Transverse colon (tissue), 4 donors: ENCODE results near the gene RNF166. TPM values are rescaled to one million over a fixed set of nuclear protein-coding genes. Genes with fewer than 3 reads are reported as not detected.

Experiments used
- DNase-seq: peaks from one replicate; pipeline ENCODE4 v3.0.0-alpha.2; 2019
- H3K27ac ChIP-seq, 4 donors: fragments of 200-600 bp; sonication (generic); 2 replicates each; pipeline ENCODE4 v1.5.1; 2016 to 2018; ENCODE audit warnings: inconsistent platforms in 4 of 4
- H3K27me3 ChIP-seq: fragments of 200-600 bp; sonication (generic); 2 replicates; pipeline ENCODE4 v1.5.1; 2017; ENCODE audit warnings: inconsistent platforms
- H3K36me3 ChIP-seq, 4 donors: fragments of 200-600 bp; sonication (generic); 2 replicates each; pipeline ENCODE4 v1.5.1; 2017 to 2019; ENCODE audit warnings: inconsistent platforms in 4 of 4
- H3K4me1 ChIP-seq, 4 donors: fragments of 200-600 bp; sonication (generic); 2 replicates each; pipeline ENCODE4 v1.5.1; 2017 to 2020; ENCODE audit warnings: inconsistent platforms in 4 of 4
- H3K4me3 ChIP-seq, 4 donors: fragments of 200-600 bp; sonication (generic); 1 replicate in 1 of 4; 2 replicates in 3 of 4; pipeline versions ENCODE4 v1.5.1 to v1.6.1; 2017 to 2019; ENCODE audit warnings: inconsistent platforms in 4 of 4
- H3K9me3 ChIP-seq, 2 donors: fragments of 200-600 bp; sonication (generic); 2 replicates each; pipeline ENCODE4 v1.5.1; 2017 to 2019; ENCODE audit warnings: inconsistent platforms in 2 of 2
- EP300 ChIP-seq: sonication (generic); formaldehyde crosslinking; IDR thresholded peaks from one replicate; pipeline ENCODE4 v1.6.1; 2017; ENCODE audit warnings: antibody characterized with exemption, low read depth
- POLR2A ChIP-seq: fragments of 450-650 bp; IDR thresholded peaks from one replicate; pipeline ENCODE4 v1.6.1; 2016; ENCODE audit warnings: antibody characterized with exemption, mild to moderate bottlenecking, moderate library complexity
- POLR2AphosphoS5 ChIP-seq, 3 donors: sonication (generic); formaldehyde crosslinking; IDR thresholded peaks; one replicate each; pipeline ENCODE4 v1.6.1; 2016; ENCODE audit warnings: antibody characterized with exemption in 3 of 3
- WGBS, 2 donors: methylation state at CpG; one replicate each; pipeline ENCODE4 v1.1.5; 2018; ENCODE audit warnings: low coverage in 1 of 2; 5-methylcytosine and 5-hydroxymethylcytosine counted together
- in situ Hi-C, 4 donors: fragments of 200-750 bp; cut with MboI; loops; one replicate each; pipeline versions ENCODE4 v1.15.0 to v1.15.1; 2017; ENCODE audit warnings: low sequenced_read_pairs in 3 of 4, low pct_ligation_motif_present in 1 of 4, low pct_unique_long_range_greater_than_20kb in 1 of 4
- intact Hi-C: fragments of 100-400 bp; cut with DNase I; formaldehyde crosslinking; loops from one replicate; pipeline ENCODE4 v1.15.1; 2023; ENCODE audit warnings: low total_unique reads
- total RNA-seq, 4 donors: library from RNA; depleted of rRNA; stranded (reverse); fragments of >200 nt; gene quantifications; one replicate each; pipeline ENCODE4 v1.1.0, GENCODE V29; 2016
- TF ChIP-seq, protein P1 (sequence below), 5 experiments: fragments of 200-600 bp in 3 of 5; fragments of 450-650 bp in 2 of 5; sonication (generic) in 3 of 5; IDR thresholded peaks; 1 replicate in 2 of 5; 2 replicates in 3 of 5; pipeline ENCODE4 v1.5.1; 2016 to 2017; ENCODE audit warnings: antibody characterized with exemption in 5 of 5, inconsistent platforms in 3 of 5, mild to moderate bottlenecking in 2 of 5, moderate library complexity in 1 of 5

RNF166 gene
- total RNA-seq, 4 donors from 2014 or later: 10.3 to 15.3 (median 14.4) TPM

GRCh38 chr16:88740727-88741055 is 34.5 kb upstream of the RNF166 start:
- WGBS, 2 donors: 86% methylated on average over 12 of the region's 12 CpGs; no CpG with 5 or more reads in 1 of the 2 donors

DNA sequence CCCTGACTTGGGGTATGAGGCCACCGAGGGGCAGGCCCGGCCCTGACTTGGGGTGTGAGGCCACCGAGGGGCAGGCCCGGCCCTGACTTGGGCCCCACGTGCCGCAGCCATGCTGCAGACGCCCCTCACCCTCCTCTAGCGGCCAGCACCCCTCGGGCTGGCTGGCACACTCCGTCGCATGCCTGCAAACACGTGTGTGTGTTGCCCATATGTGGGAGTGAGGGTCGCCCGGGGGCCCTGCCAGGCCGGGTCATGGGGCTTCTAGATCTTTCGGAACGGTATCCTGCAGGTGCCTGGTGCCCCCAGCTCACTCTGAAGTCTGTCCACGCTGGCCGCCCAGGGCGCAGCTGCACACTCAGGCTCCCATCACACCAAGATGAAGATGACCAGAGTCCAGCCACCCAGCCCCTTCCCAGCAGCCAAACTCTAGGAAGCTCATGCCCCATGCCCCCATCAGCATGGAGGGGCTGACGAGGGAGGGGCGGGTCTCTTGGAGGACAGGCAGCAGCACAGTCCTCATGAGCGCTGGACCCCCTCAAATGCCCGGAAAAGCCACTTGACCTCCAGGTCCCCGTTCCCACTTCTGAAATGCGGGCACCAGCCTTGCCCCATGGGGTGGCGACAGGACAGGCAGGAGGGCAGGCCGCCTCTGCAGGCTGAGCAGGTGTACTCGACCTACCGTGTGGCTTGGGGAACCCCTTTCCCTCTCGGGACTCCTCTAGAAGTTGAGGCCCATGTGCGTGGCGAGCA is 33.9 kb upstream of the RNF166 start:
- peaks cover 0 to 5% (median 0%) of the 10 kb centered on the region in 4 donors for H3K36me3 ChIP-seq
- intact Hi-C loops: loop anchor here (5.0 kb wide), 1 partner anchor 47 kb away; the partner anchor contains the start of gene PIEZO1
- in situ Hi-C loops: loop anchor here in 1 of 4 donors (25.0 kb wide), 1 partner anchor 472 kb away; the partner anchor contains the start of genes SLC22A31 and ZNF778

More at GRCh38 chr16:88740727-88741055, 34.5 kb upstream of the RNF166 start:
- Histone ChIP-seq H3K4me3 (no peak overlapping the region), H3K4me1 (peaks cover 13 to 30% (median 19%) of the 10 kb centered on the region in 4 donors), H3K27ac (no peak overlapping the region), H3K36me3 (peaks cover 0 to 5% (median 0%) of the 10 kb centered on the region in 4 donors), H3K9me3 (no peaks in the 10 kb centered on the region), H3K27me3 (no peaks in the 10 kb centered on the region)
- in situ Hi-C loops: loop anchor here in 1 of 4 donors (25.0 kb wide), 1 partner anchor 472 kb away; the partner anchor contains the start of genes SLC22A31 and ZNF778
- intact Hi-C loops: loop anchor here (5.0 kb wide), 1 partner anchor 47 kb away; the partner anchor contains the start of gene PIEZO1
- TF ChIP-seq EP300 (no peak), POLR2A (no peak), POLR2AphosphoS5 (IDR thresholded peaks at IDR 0.05) (no peak)
- TF ChIP-seq, protein P1, sequence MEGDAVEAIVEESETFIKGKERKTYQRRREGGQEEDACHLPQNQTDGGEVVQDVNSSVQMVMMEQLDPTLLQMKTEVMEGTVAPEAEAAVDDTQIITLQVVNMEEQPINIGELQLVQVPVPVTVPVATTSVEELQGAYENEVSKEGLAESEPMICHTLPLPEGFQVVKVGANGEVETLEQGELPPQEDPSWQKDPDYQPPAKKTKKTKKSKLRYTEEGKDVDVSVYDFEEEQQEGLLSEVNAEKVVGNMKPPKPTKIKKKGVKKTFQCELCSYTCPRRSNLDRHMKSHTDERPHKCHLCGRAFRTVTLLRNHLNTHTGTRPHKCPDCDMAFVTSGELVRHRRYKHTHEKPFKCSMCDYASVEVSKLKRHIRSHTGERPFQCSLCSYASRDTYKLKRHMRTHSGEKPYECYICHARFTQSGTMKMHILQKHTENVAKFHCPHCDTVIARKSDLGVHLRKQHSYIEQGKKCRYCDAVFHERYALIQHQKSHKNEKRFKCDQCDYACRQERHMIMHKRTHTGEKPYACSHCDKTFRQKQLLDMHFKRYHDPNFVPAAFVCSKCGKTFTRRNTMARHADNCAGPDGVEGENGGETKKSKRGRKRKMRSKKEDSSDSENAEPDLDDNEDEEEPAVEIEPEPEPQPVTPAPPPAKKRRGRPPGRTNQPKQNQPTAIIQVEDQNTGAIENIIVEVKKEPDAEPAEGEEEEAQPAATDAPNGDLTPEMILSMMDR (IDR thresholded peaks at IDR 0.05): no peak
- DNase-seq: no peak

DNA sequence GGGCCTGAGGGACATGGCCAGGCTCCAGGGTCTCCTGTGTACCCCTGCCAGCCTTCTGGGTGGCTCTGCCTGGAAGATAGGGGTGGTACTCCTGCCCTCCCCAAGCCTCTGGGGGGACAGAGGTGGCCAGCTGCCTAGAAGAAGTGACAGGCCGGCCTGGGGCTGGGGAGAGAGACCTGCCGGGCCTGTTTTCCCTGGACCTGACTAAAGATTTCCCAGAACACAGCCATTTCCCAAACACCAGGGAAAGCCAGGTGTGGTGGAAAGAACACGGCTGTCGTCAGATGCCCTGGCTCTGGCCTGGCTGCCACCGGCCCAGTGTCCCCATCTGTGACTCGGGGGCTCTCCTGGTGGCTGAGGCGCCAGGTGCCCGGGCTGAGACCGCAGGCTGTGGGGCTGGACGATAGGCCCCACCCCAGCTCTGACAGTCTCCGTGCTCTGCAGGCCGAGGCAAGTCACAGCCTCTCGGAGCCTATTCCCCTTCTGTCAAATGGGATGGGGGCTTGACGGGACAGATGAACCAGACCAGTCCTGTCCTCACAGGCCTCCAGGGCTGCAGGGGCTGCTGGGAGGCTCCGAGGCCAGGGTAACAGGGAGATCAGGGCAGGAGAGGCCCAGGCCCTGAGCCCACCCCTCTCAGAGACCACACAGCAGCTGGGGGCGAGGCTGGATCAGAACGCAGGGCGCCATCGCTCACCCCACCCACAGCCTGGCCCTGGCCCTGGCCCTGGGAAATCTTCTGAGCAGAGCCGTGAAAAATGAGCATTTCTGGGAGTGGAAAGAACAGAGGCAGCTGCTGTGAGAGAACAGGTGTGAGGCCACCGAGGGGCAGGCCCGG is 33.1 kb upstream of the RNF166 start:
- DNase-seq: no peak
- intact Hi-C loops (no loop called here), in situ Hi-C loops (loop anchor here in 1 of 4 donors (25.0 kb wide), 1 partner anchor 473 kb away; the partner anchor contains the start of genes SLC22A31 and ZNF778)
- no peaks in the 10 kb centered on the region for H3K9me3 ChIP-seq
- H3K27ac ChIP-seq: no peak overlapping the region
- TF ChIP-seq EP300 (no peak), POLR2A (no peak)
- H3K4me3 ChIP-seq: no peak overlapping the region
- H3K27me3 ChIP-seq: no peaks in the 10 kb centered on the region
- 83% methylated on average over 22 of the region's 22 CpGs; no CpG with 5 or more reads in 1 of the 2 donors for WGBS, 2 donors
- H3K36me3 ChIP-seq: peaks cover 0 to 11% (median 0%) of the 10 kb centered on the region in 4 donors
- H3K4me1 ChIP-seq: peaks cover 5 to 19% (median 12%) of the 10 kb centered on the region in 4 donors

More for the DNA sequence above, 33.9 kb upstream of the RNF166 start:
- TF ChIP-seq EP300: no peak
- no peak for TF ChIP-seq POLR2A
- no peak for TF ChIP-seq POLR2AphosphoS5 (IDR thresholded peaks at IDR 0.05)
- TF ChIP-seq, protein P1 (IDR thresholded peaks at IDR 0.05): no peak
- H3K4me1 ChIP-seq: peaks cover 13 to 27% (median 18%) of the 10 kb centered on the region in 4 donors
- WGBS, 2 donors: 93% methylated on average over 15 of the region's 33 CpGs; no CpG with 5 or more reads in 1 of the 2 donors
- no peak overlapping the region for H3K27ac ChIP-seq
- H3K9me3 ChIP-seq: no peaks in the 10 kb centered on the region
- H3K4me3 ChIP-seq: no peak overlapping the region
- H3K27me3 ChIP-seq: no peaks in the 10 kb centered on the region
- DNase-seq: no peak

DNA sequence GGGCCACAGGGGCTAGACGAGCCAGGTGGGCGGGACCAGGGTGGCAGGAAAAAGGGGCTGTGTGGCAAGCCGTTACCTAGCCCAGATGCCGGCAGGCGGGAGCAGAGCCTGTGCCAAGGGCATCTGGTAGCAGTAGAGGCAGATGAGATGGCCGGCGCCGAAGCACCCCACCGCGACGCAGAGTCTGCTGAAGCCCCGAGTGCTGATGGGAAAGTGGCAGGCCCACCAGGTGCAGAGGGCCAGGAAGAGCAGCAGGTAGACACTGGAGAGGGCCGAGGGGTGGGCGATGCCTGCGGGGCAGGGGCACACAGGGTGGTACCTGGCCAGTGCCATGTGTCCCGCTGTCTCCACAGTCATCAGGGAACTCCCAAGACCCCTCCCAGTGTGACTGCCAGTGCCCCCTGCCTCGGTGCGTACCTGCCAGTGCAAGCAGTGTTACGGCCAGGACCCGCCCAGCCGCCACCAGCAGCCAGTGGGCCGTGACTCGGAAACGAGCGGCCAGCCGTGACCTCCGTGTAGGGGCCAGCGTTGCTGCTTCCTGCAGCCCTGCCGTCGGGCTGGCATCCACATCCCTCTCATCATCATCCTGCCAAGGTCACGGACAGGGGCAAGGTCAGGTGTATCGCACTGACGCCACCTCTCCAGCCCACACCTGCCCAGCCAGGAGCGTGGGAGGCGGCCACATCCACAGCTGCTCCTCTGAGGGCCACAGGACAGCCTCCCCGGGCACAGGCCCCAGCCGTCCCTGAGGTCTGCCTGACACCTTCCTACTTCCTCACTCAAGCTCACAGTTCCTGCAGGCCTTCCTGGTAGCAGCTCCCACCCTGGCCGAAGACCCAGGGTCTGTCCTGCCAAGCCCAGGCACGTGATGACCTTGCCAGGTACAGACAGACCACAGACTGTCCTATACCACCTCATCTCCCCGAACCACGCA is 32.2 kb upstream of the RNF166 start:
- in situ Hi-C loops (loop anchor here in 1 of 4 donors (25.0 kb wide), 1 partner anchor 474 kb away; the partner anchor contains the start of genes SLC22A31 and ZNF778), intact Hi-C loops (no loop called here)
- H3K27ac ChIP-seq: no peak overlapping the region
- H3K9me3 ChIP-seq: no peaks in the 10 kb centered on the region
- no peaks in the 10 kb centered on the region for H3K27me3 ChIP-seq
- no peak overlapping the region for H3K4me3 ChIP-seq
- H3K4me1 ChIP-seq: peaks cover 0 to 9% (median 4%) of the 10 kb centered on the region in 4 donors
- WGBS, 2 donors: 84% methylated on average over 41 of the region's 41 CpGs; no CpG with 5 or more reads in 1 of the 2 donors
- peaks cover 0 to 16% (median 0%) of the 10 kb centered on the region in 4 donors for H3K36me3 ChIP-seq
- no peak for DNase-seq
- TF ChIP-seq, protein P1 (IDR thresholded peaks at IDR 0.05): no peak
- TF ChIP-seq POLR2A (no peak), EP300 (no peak), POLR2AphosphoS5 (IDR thresholded peaks at IDR 0.05) (no peak)
